SH-SY5Y (cell line): ENCODE measurements around the gene TAF4.

Experiments
- GATA2 ChIP-seq: IDR thresholded peaks from 2 replicates; pipeline ENCODE4 v1.6.1; 2011; ENCODE audit warnings: mild to moderate bottlenecking, low read depth, low read length
- GATA3 ChIP-seq: IDR thresholded peaks from 2 replicates; pipeline ENCODE4 v1.6.1; 2011; ENCODE audit warnings: low read depth, mild to moderate bottlenecking, low read length, moderate library complexity

- TF ChIP-seq GATA2, result no peak
- TF ChIP-seq GATA3, result no peak
Measured at GRCh38 chr20:61953037-61954021, 112.4 kb downstream of the TAF4 start.
